Lower lobe of right lung (tissue), 2 donors: ENCODE results near the gene HSPE1. TPM values are rescaled to one million over a fixed set of nuclear protein-coding genes. Genes with fewer than 3 reads are reported as not detected.
A peak's percentile ranks its signal among the peaks of the same experiment; 100 is the strongest.
"Not testable (repeated sequence)": the region's sequence is repeated elsewhere in the genome, so short reads cannot be mapped to it uniquely, and the experiment has no call there.

Experiments
- ATAC-seq, 2 donors: fragments of 200-7000 bp; cut with Tn5 transposase; one replicate each; pipeline ENCODE4 v1.9.1; 2020 to 2022; ENCODE audit warnings: mild to moderate bottlenecking in 2 of 2, moderate library complexity in 2 of 2
- DNase-seq: peaks from one replicate; pipeline ENCODE4 v3.0.0-alpha.2; 2020
- H3K27ac ChIP-seq: fragments of 200-600 bp; one replicate; pipeline ENCODE4 v1.8.0; 2022
- H3K27me3 ChIP-seq: fragments of 200-600 bp; one replicate; pipeline ENCODE4 v1.8.0; 2022; ENCODE audit warnings: low read depth
- H3K36me3 ChIP-seq: fragments of 200-600 bp; one replicate; pipeline ENCODE4 v1.8.0; 2022; ENCODE audit warnings: mild to moderate bottlenecking
- H3K4me1 ChIP-seq: fragments of 200-600 bp; one replicate; pipeline ENCODE4 v1.8.0; 2022
- H3K4me3 ChIP-seq: fragments of 200-600 bp; one replicate; pipeline ENCODE4 v1.8.0; 2022; ENCODE audit warnings: mild to moderate bottlenecking
- H3K9me3 ChIP-seq: fragments of 200-600 bp; one replicate; pipeline ENCODE4 v1.8.0; 2022
- CTCF ChIP-seq: fragments of 200-600 bp; IDR thresholded peaks from one replicate; pipeline ENCODE4 v1.8.0; 2022; ENCODE audit warnings: antibody characterized with exemption, mild to moderate bottlenecking
- intact Hi-C: fragments of 100-400 bp; cut with DNase I; formaldehyde crosslinking; loops from one replicate; pipeline ENCODE4 v1.11.0; 2022
- total RNA-seq: library from RNA; stranded (reverse); fragmentation: NEBNext Ultra II Directional; extraction: Animal tissue kit (Norgen Biotek cat#: 25700); gene quantifications from one replicate; pipeline ENCODE4 v1.2.1, GENCODE V29; 2021
- donor health status: DM: no; HTN: yes; CAD: no; lungs with severe emphysema.

HSPE1 gene
- total RNA-seq, 1 donor from 2014 or later, result 65.3 TPM

GRCh38 chr2:197472166-197472565 lies 28.0 kb upstream of the HSPE1 start:
- no peak overlapping the region for H3K27ac ChIP-seq
- DNase-seq, result no peak
- no peak overlapping the region for H3K4me3 ChIP-seq
- intact Hi-C loops, result no loop called here
- TF ChIP-seq CTCF, result no peak
- ATAC-seq, result no peak
- H3K27me3 ChIP-seq, result no peaks in the 10 kb centered on the region
- H3K36me3 ChIP-seq, result peaks cover 99% of the 10 kb centered on the region
- no peaks in the 10 kb centered on the region for H3K9me3 ChIP-seq
- H3K4me1 ChIP-seq, result no peaks in the 10 kb centered on the region

- no peak overlapping the region for H3K27ac ChIP-seq
- H3K36me3 ChIP-seq, result peaks cover 63% of the 10 kb centered on the region
- ATAC-seq (no peak), DNase-seq (no peak)
- H3K4me1 ChIP-seq, result peaks cover 8% of the 10 kb centered on the region
- no peak for TF ChIP-seq CTCF
- no peaks in the 10 kb centered on the region for H3K9me3 ChIP-seq
- no peak overlapping the region for H3K4me3 ChIP-seq
- no peaks in the 10 kb centered on the region for H3K27me3 ChIP-seq
- intact Hi-C loops, result no loop called here
These were observed 22.4 kb upstream of the HSPE1 start for GRCh38 chr2:197477797-197478196.

- H3K4me3 ChIP-seq, result no peak overlapping the region
- H3K9me3 ChIP-seq, result peaks cover 11% of the 10 kb centered on the region
- H3K27ac ChIP-seq, result no peak overlapping the region
- DNase-seq (no peak), ATAC-seq (peak; percentile 8 to 22)
- peaks cover 8% of the 10 kb centered on the region for H3K4me1 ChIP-seq
- no peaks in the 10 kb centered on the region for H3K27me3 ChIP-seq
- no peak for TF ChIP-seq CTCF
- intact Hi-C loops, result no loop called here
- peaks cover 49% of the 10 kb centered on the region for H3K36me3 ChIP-seq
These were observed 19.8 kb upstream of the HSPE1 start for GRCh38 chr2:197480165-197481036.

GRCh38 chr2:197484248-197484647 lies 15.9 kb upstream of the HSPE1 start:
- Histone ChIP-seq H3K9me3 (peaks cover 11% of the 10 kb centered on the region), H3K36me3 (peaks cover 51% of the 10 kb centered on the region)
- DNase-seq, H3K4me3 ChIP-seq, ATAC-seq, H3K27me3 ChIP-seq, H3K4me1 ChIP-seq, H3K27ac ChIP-seq, intact Hi-C loops: not testable (repeated sequence)

GRCh38 chr2:197486175-197486574 lies 14.0 kb upstream of the HSPE1 start:
- no peak for TF ChIP-seq CTCF
- no peak for DNase-seq
- Histone ChIP-seq H3K4me3 (no peak overlapping the region), H3K9me3 (peaks cover 11% of the 10 kb centered on the region), H3K36me3 (peaks cover 67% of the 10 kb centered on the region), H3K27ac (no peak overlapping the region), H3K27me3 (no peaks in the 10 kb centered on the region), H3K4me1 (no peaks in the 10 kb centered on the region)
- ATAC-seq, result no peak
- intact Hi-C loops, result no loop called here

GRCh38 chr2:197487385-197487784 lies 12.8 kb upstream of the HSPE1 start:
- H3K27ac ChIP-seq, result no peak overlapping the region
- H3K4me1 ChIP-seq, result no peaks in the 10 kb centered on the region
- no peak for TF ChIP-seq CTCF
- DNase-seq (no peak), ATAC-seq (no peak)
- intact Hi-C loops, result no loop called here
- H3K4me3 ChIP-seq, result no peak overlapping the region
- peaks cover 79% of the 10 kb centered on the region for H3K36me3 ChIP-seq
- H3K27me3 ChIP-seq, result no peaks in the 10 kb centered on the region
- H3K9me3 ChIP-seq, result peaks cover 11% of the 10 kb centered on the region
